Measurements from ENCODE around the gene TAS2R1. TPM values are rescaled to one million over a fixed set of nuclear protein-coding genes. Genes with fewer than 3 reads are reported as not detected.
A peak's percentile ranks its signal among the peaks of the same experiment; 100 is the strongest.

Gene TAS2R1
- total and polyA plus RNA-seq, 10 of the 15 experiments (the other 5 are each of a cell fraction or from before 2014, with no cell fraction given), result not detected

GRCh38 chr5:9622971-9623421 lies 7.2 kb downstream of the TAS2R1 start (continued):
- TF ChIP-seq, protein P1, sequence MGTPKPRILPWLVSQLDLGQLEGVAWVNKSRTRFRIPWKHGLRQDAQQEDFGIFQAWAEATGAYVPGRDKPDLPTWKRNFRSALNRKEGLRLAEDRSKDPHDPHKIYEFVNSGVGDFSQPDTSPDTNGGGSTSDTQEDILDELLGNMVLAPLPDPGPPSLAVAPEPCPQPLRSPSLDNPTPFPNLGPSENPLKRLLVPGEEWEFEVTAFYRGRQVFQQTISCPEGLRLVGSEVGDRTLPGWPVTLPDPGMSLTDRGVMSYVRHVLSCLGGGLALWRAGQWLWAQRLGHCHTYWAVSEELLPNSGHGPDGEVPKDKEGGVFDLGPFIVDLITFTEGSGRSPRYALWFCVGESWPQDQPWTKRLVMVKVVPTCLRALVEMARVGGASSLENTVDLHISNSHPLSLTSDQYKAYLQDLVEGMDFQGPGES (IDR thresholded peaks at IDR 0.05), result no peak
- TF ChIP-seq TARDBP (IDR thresholded peaks at IDR 0.05; ENCODE audit: borderline replicate concordance), result no peak
- TF ChIP-seq, protein P2, sequence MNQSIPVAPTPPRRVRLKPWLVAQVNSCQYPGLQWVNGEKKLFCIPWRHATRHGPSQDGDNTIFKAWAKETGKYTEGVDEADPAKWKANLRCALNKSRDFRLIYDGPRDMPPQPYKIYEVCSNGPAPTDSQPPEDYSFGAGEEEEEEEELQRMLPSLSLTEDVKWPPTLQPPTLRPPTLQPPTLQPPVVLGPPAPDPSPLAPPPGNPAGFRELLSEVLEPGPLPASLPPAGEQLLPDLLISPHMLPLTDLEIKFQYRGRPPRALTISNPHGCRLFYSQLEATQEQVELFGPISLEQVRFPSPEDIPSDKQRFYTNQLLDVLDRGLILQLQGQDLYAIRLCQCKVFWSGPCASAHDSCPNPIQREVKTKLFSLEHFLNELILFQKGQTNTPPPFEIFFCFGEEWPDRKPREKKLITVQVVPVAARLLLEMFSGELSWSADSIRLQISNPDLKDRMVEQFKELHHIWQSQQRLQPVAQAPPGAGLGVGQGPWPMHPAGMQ (IDR thresholded peaks at IDR 0.05; ENCODE audit: borderline replicate concordance), result no peak
- no peak for TF ChIP-seq STAT1 (conservative IDR thresholded peaks at IDR 0.05)
- TF ChIP-seq IKZF2 (IDR thresholded peaks at IDR 0.05), result peak; percentile 21 to 42; a peak in 2 of 4 replicates
- TF ChIP-seq NFIC (IDR thresholded peaks at IDR 0.05; ENCODE audit: low read depth, low read length), result no peak
- no peak for TF ChIP-seq DPF2 (IDR thresholded peaks at IDR 0.05)
- no peak for TF ChIP-seq EZH2 (IDR thresholded peaks at IDR 0.05; ENCODE audit: borderline replicate concordance, control insufficient read depth, low read depth, low read length)
- TF ChIP-seq, protein P3, sequence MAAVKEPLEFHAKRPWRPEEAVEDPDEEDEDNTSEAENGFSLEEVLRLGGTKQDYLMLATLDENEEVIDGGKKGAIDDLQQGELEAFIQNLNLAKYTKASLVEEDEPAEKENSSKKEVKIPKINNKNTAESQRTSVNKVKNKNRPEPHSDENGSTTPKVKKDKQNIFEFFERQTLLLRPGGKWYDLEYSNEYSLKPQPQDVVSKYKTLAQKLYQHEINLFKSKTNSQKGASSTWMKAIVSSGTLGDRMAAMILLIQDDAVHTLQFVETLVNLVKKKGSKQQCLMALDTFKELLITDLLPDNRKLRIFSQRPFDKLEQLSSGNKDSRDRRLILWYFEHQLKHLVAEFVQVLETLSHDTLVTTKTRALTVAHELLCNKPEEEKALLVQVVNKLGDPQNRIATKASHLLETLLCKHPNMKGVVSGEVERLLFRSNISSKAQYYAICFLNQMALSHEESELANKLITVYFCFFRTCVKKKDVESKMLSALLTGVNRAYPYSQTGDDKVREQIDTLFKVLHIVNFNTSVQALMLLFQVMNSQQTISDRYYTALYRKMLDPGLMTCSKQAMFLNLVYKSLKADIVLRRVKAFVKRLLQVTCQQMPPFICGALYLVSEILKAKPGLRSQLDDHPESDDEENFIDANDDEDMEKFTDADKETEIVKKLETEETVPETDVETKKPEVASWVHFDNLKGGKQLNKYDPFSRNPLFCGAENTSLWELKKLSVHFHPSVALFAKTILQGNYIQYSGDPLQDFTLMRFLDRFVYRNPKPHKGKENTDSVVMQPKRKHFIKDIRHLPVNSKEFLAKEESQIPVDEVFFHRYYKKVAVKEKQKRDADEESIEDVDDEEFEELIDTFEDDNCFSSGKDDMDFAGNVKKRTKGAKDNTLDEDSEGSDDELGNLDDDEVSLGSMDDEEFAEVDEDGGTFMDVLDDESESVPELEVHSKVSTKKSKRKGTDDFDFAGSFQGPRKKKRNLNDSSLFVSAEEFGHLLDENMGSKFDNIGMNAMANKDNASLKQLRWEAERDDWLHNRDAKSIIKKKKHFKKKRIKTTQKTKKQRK (IDR thresholded peaks at IDR 0.05; ENCODE audit: low read depth, low read length), result no peak
- no peak for TF ChIP-seq HDAC6 (IDR thresholded peaks at IDR 0.05; ENCODE audit: unreplicated experiment)
- TF ChIP-seq SMAD1 (IDR thresholded peaks at IDR 0.05; ENCODE audit: low read depth, partially characterized antibody), result no peak
- TF ChIP-seq CHD2 (IDR thresholded peaks at IDR 0.05; ENCODE audit: borderline replicate concordance, low read depth, low read length), result no peak
- TF ChIP-seq NR2C1 (IDR thresholded peaks at IDR 0.05), result no peak
- no peak for TF ChIP-seq ATF3 (IDR thresholded peaks at IDR 0.05; ENCODE audit: borderline replicate concordance, extremely low read depth, low read depth, low read length)
- no peak for TF ChIP-seq BHLHE40 (IDR thresholded peaks at IDR 0.05; ENCODE audit: borderline replicate concordance in 1 of 2, low read depth in 2 of 2, low read length in 1 of 2)
- TF ChIP-seq MEF2A (IDR thresholded peaks at IDR 0.05; ENCODE audit: insufficient read depth, low read depth, low read length), result 0 out of 2 replicates have a peak, but pooled peaks have one; percentile 22
- 0 out of 2 replicates have a peak, but pooled peaks have one; percentile 12 for TF ChIP-seq IKZF1 (conservative IDR thresholded peaks at IDR 0.05)
- TF ChIP-seq, protein P4, sequence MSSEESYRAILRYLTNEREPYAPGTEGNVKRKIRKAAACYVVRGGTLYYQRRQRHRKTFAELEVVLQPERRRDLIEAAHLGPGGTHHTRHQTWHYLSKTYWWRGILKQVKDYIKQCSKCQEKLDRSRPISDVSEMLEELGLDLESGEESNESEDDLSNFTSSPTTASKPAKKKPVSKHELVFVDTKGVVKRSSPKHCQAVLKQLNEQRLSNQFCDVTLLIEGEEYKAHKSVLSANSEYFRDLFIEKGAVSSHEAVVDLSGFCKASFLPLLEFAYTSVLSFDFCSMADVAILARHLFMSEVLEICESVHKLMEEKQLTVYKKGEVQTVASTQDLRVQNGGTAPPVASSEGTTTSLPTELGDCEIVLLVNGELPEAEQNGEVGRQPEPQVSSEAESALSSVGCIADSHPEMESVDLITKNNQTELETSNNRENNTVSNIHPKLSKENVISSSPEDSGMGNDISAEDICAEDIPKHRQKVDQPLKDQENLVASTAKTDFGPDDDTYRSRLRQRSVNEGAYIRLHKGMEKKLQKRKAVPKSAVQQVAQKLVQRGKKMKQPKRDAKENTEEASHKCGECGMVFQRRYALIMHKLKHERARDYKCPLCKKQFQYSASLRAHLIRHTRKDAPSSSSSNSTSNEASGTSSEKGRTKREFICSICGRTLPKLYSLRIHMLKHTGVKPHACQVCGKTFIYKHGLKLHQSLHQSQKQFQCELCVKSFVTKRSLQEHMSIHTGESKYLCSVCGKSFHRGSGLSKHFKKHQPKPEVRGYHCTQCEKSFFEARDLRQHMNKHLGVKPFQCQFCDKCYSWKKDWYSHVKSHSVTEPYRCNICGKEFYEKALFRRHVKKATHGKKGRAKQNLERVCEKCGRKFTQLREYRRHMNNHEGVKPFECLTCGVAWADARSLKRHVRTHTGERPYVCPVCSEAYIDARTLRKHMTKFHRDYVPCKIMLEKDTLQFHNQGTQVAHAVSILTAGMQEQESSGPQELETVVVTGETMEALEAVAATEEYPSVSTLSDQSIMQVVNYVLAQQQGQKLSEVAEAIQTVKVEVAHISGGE (CRISPR knock-in tag; IDR thresholded peaks at IDR 0.05), result no peak
- TF ChIP-seq POLR2AphosphoS5 (IDR thresholded peaks at IDR 0.05; ENCODE audit: low read length), result no peak
- peak in 1 of 2 experiments; percentile 57; a peak in 1 of 4 replicates for TF ChIP-seq EP300 (IDR thresholded peaks at IDR 0.05; ENCODE audit: borderline replicate concordance in 1 of 2, control insufficient read depth in 1 of 2, low read depth in 2 of 2, low read length in 2 of 2)
